Activated gamma-delta T cell treated with anti-CD3 and anti-CD28 coated beads, Interleukin-2, amount 50 U/mL, for 16 hours (primary cell): ENCODE results near the gene LRRC15.

ENCODE experiments used
- DNase-seq: peaks from one replicate; pipeline ENCODE4 v3.0.0-alpha.2; 2020; ENCODE audit warnings: low read depth

The LRRC15 gene

GRCh38 chr3:194384569-194385001 lies 15.0 kb upstream of the LRRC15 start:
- DNase-seq, result no peak

GRCh38 chr3:194384156-194384555 lies 14.6 kb upstream of the LRRC15 start:
- no peak for DNase-seq

- no peak for DNase-seq
Observed at GRCh38 chr3:194383276-194383940, 13.9 kb upstream of the LRRC15 start.

DNA sequence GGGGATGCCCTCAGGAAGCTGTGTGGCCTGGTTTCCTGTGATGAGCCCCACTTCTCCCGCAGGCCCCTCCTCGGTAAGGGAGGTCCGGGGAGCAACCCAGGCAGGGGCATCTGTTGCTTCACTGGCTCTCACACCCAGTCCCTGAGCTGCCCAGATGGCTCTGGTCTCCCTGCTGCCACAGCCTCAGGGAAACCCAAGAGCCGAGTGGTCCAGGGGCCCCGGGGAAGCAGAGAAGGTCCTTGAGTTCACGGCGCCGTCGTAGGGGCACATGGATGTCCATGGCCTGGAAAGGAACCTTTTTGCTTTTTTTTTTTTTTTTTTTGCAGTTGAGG lies 13.3 kb upstream of the LRRC15 start:
- DNase-seq, result no peak

GRCh38 chr3:194382196-194382891 lies 12.8 kb upstream of the LRRC15 start:
- no peak for DNase-seq

- DNase-seq, result no peak
Observed at GRCh38 chr3:194381460-194381875, 11.9 kb upstream of the LRRC15 start.

DNA sequence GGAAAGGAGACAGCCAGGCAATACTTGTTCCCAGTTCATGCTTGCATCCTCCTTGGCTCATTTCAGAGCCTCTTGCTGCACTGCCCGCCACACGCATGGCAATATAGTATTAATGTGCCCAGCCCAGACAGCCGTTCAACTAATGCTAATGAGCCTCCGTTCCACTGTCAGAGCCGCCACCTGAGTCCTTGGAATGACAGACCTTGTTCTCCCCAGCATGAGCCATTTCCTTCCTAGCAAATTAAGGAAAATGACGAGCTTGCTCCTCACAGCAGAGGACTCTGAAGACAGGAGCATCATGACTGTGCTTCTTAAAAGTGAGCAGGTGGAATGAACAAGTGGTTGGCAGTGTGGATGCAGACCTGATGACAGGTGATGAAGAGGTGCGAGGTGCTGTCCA lies 10.8 kb upstream of the LRRC15 start:
- DNase-seq, result no peak

- no peak for DNase-seq
Observed at GRCh38 chr3:194379651-194380050, 10.1 kb upstream of the LRRC15 start.

DNA sequence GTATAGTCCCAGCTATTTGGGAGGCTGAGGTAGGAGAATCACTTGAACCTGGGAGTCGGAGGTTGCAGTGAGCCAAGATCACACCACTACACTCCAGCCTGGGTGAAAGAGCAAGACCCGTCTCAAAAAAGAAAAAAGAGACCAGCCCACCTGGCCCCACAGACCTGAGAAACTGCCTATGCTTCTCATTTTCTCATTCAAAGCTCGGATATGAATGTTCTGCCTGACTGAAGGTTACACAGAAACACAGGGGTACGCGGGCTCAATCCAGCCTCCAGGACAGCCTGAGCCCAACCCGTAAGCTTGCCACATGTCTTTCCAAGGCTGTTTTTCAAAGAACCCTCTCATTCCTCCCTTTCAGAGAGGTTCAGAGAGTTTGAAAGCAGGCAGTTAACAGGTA lies 9.7 kb upstream of the LRRC15 start:
- no peak for DNase-seq

DNA sequence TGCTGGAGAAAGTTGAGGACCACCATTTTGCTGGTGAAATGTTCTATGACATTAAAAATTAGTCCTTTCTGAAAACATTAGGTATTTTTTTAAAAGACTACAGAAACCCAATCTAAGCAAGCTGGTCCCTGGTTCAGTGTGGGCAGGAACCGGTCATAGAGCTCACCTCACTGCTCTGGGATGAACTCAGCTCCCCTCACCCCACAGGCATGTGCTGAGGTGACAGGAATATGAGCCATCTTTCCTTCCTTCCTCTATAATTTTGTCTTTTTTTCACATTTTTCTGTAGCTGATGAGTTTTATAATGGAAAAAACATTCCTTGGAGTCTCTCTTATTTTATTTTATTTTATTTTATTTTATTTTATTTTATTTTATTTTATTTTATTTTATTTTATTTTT lies 8.2 kb upstream of the LRRC15 start:
- DNase-seq, result no peak

DNA sequence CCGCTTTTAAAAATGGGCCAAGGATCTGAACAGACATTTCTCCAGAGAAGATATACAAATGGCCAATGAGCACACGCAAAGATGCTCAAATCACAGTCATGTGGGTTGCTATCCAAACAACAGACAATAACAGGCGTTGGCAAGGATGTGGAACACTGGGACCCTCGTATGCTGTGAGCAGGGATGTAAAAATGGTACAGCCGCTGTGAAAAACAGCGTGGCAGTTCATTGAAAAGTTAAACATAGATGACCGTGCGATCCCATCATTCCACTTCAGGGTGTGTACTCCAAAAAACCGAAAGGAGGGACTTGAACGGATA lies 6.7 kb upstream of the LRRC15 start:
- DNase-seq, result no peak

- no peak for DNase-seq
Observed at GRCh38 chr3:194375473-194376240, 6.1 kb upstream of the LRRC15 start.

GRCh38 chr3:194374935-194375334 lies 5.4 kb upstream of the LRRC15 start:
- DNase-seq, result no peak

GRCh38 chr3:194373899-194374298 lies 4.4 kb upstream of the LRRC15 start:
- DNase-seq, result no peak

- DNase-seq, result no peak
Observed at GRCh38 chr3:194373028-194373427, 3.5 kb upstream of the LRRC15 start.

DNA sequence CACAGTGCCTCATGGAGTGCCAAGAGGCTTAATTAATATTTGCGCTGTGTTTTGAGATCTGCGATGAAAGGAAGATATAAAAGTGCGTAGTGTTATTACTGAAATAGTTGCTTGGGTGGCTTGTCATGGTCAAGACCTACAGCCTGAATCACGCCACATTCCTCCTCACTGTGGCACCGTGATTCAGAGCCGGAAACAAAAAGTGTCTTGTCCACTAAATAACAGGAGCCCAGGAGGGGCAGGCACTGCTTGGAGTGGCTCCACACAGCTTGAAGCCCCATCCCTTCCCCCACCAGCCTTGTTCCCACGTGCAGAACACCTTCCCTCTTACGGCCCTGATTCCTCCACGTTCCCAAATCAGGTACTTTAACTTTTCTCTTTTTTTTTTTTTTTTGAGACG lies 1.2 kb upstream of the LRRC15 start:
- no peak for DNase-seq

GRCh38 chr3:194368918-194369317 lies 625 bp downstream of the LRRC15 start:
- no peak for DNase-seq

DNA sequence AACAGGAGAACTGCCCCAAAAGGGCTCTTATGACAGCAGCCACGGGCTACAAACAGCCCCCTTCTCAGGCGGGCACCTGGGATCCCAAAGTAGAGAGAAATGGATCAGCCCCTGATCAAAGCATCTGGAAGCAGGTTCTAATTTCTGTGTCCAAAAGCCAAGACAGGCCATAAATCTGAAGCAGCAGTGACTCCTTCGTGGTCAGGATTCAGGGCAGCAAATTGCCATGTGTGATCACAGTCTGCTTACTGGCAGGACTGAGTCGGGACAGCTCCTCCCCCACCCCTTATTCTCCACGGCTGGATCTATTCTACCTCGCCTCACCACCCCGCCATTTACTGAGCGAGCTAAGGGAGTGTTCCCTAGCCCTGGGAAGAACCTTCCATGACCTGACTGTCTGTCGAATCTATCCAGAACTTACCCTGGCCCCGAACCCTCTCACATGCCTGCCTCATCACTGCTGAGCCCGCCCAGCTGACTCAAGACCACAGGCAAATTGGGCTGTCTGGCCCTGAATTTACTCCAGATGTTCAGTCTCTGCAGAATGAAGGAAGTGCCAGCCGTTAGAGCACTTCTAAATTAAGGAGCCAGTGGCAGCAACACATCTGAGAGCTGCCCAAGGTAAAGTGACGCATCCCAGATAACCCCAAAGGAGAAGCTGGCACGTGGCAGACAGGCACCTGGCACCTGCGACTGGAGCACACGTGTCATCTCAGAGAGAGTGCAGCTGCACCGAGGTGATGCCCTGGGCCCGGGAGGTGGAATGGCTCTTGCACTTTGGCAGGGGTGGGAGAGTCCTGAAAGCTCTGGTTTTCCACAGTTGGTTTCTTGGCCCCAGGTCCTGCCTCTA lies 1.3 kb downstream of the LRRC15 start:
- no peak for DNase-seq

DNA sequence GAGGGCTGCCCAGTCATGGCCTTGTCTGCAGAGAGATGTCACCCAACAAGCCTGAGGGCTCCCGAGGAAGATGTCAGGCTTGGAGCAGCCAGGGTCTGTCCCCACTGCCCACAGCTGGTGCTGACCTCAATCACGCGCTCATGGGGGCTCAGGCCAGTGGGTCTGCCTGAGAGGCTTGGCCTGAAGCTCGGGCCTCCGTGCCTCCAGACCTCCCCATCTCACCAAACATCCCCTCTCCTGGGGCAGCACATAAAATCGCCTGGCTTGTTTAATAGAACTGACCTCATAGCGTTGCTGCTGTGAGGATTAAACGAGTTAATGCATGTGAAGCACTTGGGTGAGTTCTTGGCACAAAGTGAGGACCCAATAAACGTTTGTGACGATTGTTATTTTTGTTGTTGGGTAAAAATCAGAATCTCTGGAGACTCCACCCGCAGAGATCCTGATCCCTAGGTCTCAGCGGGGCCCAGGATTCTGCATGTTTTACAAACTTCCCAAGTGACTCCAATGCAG lies 3.5 kb downstream of the LRRC15 start:
- no peak for DNase-seq

GRCh38 chr3:194365526-194365925 lies 4.0 kb downstream of the LRRC15 start:
- no peak for DNase-seq

- no peak for DNase-seq
Observed at GRCh38 chr3:194364652-194365434, 4.7 kb downstream of the LRRC15 start.

DNA sequence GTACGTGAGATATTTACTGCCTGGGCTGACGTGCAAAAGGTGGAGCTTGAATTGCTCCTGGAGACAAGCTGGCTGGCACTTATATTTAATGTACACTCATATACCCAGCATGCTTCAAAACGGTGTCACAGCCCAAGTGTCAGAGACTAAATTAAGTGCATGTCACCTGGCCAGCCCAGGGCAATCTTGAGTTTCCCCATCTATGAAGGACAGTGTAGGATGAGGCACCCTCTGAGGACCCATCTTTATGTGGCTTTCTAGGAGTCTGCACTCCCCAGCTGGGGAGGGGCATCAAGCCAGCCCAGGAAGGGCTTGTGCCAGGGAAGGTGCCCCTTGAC lies 5.3 kb downstream of the LRRC15 start:
- DNase-seq, result no peak
